ELF-1 (cell line): ENCODE measurements around the gene CEP128.

Experiments
- DNase-seq: peaks from one replicate; pipeline ENCODE4 v3.0.0-alpha.2; 2016; ENCODE audit warnings: low read depth, low spot score

CEP128 gene

DNA sequence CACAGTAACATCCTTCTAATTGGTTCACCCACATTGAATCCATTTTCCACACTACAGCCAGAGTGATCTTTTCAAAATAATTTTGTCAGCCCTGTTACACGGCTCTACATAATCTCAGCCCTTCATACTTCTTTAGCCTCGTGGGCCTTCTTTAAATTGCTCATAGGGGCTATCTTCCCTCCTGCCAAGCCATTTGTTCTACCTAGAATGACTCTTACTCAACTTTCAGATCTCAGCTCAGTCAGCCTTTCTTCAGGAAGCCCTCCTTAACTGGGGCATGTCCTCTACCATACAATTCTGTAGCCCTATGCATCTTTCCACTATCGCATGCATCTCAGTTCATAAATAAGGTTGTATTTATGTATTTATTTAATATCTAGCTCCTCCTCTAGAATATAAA is 39.7 kb downstream of the CEP128 start:
- DNase-seq, result no peak

DNA sequence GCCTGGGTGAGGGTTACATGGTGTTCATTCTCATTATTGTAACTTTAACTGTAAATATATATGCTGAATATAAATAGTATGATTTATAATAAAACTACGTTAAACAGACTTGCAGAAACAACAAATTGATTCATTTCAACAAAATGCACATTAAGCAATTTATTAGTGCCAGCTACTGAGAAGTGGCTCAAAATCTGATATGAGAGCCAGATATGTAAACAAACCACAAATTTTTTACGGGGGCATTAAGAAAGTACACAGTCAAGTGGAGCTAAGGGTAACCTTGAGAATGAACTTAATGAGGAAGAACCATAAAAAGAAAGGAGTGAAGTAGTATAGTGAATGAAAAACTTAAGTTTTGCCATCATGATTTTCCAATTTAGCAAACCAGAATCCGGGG is 40.3 kb downstream of the CEP128 start:
- DNase-seq, result no peak

DNA sequence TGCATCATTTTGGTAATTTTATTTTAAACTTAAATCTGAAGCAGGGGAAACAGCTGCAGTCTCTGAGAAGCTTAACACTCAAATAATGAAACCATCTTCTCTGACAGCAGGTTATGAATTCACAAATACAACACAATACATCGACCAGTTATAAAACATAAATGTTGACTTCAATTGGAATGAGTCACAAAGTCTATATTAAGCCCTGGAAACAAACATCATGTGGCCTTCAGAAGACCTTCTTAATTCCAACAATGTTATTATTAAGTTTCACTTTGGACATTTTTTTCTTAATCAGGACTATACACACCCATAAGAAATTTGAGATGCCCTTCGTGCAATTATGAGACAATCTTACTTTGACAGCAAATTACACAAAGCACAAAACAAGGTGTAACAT is 68.9 kb downstream of the CEP128 start:
- DNase-seq, result no peak

DNA sequence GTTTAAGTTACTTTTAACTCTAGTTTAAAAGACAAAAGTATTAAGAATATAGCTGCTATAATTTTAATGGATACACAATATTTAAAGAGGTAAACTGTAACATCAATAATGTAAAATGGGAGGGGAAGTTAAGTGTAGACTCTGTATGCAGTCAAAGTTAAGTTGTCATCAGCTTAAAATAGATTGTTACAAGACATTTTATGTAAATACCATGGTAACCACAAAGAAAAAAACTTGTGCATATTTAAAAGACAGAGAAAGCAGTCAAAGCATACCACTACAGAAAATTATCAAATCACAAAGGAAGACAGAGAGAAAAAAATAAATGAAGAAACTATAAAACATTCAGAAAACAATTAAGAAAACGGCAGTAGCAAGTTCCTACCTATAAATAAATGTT is 73.3 kb downstream of the CEP128 start:
- DNase-seq, result no peak

DNA sequence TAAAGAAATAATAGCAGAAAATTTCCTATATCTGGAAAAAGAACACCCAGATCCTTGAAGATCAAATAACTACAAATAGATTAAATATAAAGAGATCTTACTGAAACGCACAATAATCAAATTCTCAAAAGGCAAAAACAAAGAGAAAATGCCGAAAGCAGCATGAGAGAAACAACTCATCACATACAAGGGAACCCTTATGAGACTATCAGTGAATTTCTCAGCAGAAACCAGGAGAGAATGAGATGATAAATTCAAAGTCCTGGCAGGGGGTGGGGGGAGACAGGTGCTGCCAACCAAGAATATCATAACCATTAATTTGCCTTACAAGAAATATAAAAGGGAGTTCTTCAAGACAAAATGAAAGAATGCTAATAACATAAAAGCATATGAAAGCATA is 73.7 kb downstream of the CEP128 start:
- DNase-seq, result no peak

DNA sequence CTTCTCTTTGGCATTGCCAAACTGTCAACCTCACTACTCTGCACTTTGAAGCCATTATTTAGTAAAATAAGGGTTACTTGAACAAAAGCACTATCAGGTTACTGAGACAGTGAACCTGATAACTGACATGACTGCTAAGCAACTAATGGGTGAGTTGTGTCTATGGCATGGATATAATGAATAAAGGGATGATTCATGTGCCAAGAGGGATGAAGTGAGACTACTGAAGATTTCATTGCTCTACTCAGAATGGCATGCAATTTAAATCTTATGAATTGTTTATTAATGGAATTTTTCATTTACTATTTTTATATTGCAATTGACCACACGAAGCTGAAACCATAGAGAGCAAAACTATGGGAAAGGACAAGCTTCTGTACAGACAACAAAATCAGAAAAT is 74.4 kb downstream of the CEP128 start:
- no peak for DNase-seq

DNA sequence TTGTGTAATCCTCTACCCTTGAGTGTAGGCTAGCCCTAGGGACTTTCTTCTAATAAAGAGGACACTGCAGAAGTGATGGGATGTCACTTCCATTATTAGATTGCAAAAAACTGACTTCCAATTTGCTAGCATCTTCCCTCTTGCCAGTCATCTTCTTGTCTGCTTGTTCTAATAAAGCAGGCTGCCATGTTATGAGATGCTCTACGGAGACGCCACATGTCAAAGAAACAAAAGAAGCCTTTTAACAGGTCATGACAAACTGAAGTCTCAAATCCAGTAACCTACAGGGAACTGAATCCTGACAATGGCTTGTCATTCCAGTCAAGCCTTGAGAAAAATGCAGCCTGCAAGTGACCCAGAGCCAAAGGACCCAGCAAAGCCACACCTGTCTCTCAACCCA is 76.0 kb downstream of the CEP128 start:
- no peak for DNase-seq

DNA sequence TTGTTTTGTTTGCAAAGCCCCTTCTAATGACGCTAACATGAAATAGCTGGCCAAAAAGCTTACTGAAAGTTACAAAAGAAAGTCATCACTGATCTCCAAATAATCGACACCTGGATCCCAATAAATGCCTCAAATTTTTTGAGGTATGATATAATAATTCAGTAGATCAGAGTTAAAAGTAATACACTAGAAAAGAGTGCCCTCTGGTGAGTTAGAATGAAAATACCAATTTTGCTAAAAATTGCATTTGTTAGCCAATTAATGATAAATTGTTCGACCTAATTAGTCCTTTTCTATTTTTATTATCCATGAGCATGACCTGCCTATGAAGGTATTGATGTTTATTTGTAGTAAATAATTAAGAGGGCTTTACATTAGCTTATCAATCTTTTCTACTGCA is 78.6 kb downstream of the CEP128 start:
- DNase-seq, result no peak

DNA sequence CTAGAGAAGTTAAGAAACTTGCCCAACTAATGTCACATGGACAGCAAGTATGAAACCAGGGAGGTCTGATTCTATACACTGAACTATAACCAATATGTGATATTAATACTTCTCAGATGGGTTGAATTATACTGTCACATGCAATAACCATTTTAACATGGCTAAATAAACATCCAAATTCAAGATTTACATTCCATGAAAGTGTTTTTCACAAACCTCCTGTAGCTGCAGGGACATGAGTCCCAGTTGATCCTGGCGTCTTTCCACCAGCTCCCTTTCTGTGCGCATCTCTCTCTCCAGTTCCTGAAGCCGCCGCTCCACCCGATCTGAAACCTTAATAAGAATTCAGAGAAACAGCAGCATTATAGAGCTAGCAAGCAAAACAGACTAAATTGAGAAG is 79.0 kb downstream of the CEP128 start:
- DNase-seq, result no peak

DNA sequence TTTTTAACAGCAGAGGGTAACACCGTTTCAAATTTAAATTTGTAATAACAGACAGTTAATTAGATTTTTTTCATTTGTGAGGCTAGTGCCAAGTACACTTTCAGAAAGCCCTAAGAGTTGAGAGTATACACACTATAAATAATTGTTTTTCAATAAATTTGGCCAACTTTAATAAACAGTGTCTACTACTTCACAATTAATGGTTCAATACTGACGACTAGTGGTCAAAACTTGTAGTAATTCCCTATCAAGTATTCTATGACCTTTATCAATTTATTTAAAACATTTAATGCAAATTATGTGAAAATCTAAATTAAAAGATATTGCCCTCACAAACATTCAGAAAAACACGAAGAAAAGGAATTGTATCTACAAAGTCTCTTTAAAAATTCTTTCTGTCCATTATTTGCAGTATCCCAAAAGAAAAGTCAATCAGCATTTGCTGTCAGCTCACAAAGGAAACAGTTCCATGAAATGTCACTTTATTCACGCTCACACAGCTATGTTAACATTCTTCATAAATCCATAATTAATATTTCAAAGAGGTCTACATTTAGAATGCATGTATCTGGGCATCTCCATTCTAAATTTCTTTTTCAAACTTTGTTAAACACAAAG is 91.2 kb downstream of the CEP128 start:
- DNase-seq, result no peak

DNA sequence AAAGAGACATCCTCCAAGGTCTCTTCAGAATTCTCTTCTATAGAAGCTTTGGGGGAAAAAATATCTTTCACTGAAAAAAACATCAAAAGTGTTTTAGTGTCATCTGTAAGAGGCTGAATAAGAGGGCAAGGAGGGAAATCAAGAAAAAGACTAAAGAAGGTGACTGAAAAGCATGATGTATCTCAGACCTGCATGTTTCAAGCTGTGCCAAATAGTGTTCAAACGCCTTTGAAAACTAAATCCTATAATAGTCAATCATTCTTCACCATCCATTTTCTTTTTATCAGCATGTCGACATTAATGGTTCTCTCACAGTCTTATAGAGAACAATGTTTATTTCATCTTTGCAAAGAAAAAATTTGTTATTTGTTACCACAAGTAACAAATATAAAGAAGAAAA is 94.5 kb downstream of the CEP128 start:
- DNase-seq, result no peak

DNA sequence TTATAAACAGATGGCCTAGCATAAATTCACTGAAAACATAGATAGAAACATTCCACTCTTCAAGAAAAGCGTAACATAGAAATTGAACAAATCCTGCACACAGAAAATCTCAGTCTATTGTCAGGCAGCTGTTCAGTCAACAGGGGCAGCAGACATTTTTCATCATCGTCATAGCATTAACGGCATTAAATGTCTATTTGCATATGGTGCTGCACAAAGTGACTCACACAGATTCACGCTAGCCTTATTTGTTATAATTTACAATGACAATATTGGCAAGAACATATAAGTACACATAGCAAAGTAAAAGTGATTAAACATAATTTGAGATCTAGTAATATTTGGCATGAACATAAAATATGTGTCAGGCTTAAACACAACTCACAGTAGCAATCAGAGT is 95.7 kb downstream of the CEP128 start:
- DNase-seq, result no peak

DNA sequence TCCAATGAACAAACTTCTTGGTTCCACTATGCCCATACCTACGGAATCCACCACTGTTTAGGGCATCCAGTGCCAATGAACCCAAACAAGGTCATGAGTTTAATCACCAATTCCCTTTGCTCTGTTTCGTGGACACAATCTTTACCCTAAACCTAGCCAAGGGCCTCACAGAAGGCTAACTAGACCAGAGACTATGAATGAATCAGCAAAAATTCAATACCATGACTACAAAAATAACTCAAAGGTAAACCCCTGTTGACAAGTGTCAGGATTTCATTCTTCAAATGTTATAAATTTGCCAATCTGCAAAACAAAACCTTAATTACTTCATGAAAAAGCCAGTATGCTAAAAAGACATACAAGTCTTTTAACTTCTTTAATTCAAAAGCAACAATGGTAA is 96.7 kb downstream of the CEP128 start:
- no peak for DNase-seq

DNA sequence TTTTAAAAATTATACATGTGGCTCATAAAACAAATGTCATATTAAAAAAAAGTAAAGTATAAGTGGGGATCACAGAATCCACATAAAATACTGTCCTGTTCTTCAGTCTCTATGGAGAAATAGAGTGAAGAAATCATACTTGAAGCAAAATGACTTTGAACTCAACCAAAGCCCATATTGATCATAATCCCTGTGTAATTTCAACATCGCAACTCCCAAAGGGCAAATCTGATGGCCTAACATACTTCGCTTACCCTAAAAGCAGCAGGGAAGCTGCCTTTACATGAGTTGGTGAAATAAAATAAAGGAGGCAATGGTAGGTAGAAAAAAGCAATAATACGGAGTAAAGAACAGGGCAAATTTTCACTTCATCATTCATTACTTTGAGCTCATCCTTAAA is 101.8 kb downstream of the CEP128 start:
- DNase-seq, result no peak

DNA sequence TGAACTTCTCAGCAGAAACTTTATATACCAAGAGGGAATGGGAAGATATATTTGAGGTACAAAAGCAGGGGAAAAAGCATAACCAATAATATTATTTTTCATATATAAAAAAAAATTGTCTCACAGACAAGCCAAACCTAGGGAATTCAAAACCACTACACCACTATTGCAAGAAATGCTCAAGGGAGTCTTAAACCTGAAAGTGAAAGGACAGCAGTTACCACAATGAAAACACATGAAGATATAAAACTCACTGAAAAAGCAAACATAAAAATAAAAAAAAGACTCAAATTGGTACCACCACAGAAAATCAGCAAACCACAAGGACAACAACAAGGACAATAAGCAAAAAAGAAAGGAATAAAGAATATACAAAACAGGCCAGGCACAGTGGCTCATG is 131.9 kb downstream of the CEP128 start:
- no peak for DNase-seq

DNA sequence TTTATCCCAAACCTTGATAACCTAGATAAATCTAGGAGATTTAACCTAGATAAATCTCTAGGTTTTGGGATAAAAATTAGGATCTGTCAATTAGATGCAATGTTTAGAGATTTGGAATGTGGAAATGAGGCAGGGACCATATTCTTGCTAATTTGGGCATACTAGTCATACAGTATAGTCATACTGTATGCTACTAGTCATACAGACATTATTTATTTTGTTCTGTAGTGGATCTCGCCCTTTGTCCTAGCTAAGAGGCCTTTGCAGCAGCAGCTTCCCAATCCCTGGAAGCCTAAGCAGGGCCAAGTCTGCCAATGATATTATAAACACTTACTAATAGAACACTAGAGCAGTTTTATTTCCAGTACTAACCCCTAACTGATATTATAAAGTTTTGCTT is 136.4 kb downstream of the CEP128 start:
- no peak for DNase-seq

DNA sequence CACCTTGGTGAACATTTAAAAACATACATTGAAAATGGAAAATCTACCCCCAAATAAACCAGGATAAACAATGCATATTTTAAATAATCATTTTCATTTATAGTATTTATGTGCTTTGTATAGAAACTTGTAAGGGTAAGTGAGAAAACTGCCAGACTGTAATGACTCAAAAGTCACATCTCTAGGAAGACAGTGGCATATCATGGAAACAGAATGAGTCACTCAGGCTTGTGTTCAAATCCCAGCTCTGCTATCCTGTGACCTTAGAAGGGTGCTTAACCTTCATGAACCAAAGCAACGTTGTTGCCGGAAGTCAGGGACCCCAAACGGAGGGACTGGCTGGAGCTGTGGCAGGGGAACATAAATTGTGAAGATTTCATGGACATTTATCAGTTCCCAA is 142.7 kb downstream of the CEP128 start:
- no peak for DNase-seq

DNA sequence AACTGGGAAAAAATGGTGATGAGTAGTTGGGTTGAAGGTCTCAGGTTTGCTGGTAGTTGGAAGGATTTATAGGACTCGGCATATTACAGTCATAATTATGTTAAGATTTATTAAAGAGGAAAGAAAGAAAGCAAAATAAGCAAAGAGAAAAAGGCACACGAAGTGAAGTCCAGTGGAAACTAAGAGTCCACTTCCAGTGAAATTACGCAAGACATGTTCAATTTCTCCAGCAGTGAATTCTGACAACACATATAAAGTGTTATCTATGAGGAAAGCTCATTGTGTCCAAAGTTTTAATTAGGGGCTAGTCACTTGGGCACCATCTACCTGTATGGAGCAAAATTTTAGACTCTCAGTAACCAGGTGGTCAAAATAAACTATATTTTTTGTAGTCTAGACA is 143.3 kb downstream of the CEP128 start:
- DNase-seq, result no peak

DNA sequence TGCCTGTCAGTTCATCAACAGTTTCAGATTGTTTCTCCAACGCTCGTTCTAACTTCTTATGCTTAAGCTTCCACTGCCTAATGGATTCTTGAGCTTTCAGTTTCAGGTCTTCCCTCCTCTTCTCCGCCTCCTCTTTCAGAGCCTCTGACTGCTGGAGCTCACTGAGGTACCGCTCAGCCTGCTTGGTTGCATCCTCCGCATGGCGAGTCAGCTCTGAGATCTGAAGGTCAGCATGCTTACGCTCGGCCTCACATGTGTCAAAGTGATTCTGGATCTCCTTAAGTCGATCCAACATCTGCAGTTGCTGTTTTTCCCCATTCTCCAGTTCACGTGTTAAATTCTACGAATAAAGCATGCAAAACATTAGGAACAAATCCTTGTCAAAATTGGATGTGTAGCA is 148.8 kb downstream of the CEP128 start:
- DNase-seq, result no peak

DNA sequence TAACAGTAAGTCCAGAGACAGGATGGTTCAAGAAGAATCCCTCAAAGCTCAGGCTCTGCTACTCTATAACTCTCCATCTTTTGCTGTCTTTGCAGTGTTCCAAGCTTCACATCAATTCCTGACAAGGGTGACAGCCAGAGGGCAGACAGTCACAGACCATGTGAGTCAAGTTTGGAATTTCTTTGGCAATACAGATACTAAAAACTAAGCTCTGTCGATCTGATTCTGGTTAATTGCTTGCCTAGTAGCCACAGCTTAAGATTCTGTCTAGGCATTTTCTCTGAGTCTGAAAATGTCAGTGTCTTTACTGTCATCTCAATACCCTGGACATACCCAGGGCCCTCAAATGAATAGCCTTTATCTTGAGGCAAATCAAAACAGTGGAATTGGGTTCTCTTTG is 153.7 kb downstream of the CEP128 start:
- no peak for DNase-seq

DNA sequence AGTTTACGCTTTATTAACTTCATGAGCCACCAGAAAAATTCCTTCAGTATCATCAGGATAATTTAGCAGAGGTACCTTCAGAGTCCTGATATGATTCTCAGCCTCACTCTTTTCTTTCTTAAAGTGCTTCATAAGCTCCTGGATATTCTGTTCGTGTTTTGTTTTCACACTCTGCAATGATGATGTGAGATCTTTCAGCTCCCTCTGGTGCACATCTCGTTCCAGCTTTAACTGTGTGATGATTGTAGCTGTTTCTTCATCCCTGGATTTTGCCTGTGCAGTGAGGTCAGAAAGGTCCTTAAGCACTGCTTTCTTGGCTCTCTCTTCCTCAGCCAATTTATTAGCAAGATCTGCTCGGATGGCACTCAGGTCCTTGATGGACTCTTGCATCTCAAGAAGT is 156.7 kb downstream of the CEP128 start:
- no peak for DNase-seq

DNA sequence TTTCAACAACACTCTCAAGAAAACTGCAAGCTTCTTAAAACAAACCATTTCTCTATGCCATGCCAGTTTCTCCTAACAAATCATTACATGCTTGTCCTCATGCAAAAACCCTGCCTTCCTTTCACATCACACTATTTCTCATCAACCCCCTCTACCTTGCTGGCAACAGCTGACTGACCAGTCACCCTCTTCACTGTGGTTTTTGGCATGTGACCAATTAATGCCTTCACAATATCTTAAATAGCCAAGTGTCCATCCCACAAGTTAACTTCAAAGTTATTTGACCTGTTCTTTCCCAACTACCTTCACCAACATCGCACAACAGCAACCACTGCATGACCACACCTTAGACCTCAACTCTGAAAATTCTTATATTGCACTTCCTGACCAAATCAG is 159.6 kb downstream of the CEP128 start:
- no peak for DNase-seq

DNA sequence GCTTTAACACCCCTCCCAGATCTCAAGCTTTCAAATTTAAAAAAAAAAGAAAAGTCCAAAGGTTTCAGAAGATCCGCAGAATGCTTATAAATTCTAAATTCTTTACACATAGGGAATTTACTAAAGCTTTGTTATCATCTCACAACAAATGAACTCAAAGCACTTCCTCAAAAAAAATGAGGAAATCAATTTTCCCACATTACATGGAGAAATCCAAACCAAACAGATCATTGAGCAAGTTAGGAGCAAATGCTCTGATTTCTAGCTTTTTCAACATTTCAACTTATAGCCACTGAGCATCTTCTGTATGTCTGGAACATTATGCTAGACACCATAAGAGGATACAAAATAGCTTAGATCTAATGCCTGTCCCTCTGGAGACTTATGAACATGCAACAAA is 161.0 kb downstream of the CEP128 start:
- DNase-seq, result no peak

DNA sequence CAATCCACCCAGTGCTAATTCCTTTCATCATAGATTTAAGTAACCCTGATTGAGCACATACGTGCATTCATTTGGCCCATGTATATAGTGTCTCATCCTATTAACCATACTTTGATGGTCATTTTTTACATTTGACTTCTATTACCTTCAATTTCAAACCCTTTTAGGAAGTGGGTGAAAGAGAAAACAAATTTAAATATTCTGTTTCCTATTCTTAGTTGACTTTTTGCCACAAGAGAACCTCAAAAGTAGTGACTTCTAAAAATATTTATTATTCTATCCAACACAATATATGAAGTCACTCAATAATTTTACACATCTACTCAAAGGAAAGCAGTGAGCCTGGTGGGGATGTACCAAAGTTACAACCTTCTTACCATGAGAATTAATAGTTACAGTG is 164.9 kb downstream of the CEP128 start:
- DNase-seq, result no peak

DNA sequence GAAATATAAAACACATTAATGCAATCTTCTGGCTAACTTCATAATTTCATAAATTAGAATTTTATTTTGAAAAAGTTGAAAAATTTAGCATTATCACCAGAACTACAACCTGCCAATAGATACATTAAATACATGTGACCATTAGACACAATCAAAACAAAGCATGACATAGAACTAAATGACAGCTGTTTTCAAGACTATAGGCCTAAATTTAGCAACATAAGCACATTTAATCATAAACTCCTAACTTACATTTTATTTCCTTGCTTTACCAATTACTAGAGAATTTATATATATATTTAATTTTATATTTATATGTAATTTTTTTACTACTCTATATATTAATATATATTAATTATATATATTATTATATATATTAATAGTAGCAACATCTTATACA is 165.4 kb downstream of the CEP128 start:
- no peak for DNase-seq
